DMS53 (cell line): ENCODE results near the gene MBLAC1.
"Not testable (repeated sequence)": the region's sequence is repeated elsewhere in the genome, so short reads cannot be mapped to it uniquely, and the experiment has no call there.

Source experiments
- DNase-seq: peaks from one replicate; lab custom pipeline; 2025; lab: John Stamatoyannopoulos, UW

Gene MBLAC1

DNA sequence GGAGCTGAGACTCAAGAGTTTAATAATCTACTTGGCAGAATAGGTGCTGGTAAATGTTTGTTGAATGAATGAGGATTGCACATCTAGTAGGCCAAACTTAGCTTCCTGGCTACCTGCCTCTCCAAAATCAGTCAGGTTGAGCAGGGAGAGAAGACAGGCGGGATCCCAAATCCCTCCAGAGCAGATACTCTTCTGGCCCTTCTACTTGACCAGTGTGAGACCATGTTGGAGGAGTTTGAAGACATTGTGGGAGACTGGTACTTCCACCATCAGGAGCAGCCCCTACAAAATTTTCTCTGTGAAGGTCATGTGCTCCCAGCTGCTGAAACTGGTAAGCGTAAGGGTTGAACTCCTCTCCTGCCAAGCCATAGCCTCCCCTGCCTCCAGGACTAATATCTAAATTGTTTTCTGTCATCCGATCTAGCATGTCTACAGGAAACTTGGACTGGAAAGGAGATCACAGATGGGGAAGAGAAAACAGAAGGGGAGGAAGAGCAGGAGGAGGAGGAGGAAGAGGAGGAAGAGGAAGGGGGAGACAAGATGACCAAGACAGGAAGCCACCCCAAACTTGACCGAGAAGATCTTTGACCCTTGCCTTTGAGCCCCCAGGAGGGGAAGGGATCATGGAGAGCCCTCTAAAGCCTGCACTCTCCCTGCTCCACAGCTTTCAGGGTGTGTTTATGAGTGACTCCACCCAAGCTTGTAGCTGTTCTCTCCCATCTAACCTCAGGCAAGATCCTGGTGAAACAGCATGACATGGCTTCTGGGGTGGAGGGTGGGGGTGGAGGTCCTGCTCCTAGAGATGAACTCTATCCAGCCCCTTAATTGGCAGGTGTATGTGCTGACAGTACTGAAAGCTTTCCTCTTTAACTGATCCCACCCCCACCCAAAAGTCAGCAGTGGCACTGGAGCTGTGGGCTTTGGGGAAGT, 2.2 kb upstream of the MBLAC1 start:
- DNase-seq = no peak

DNA sequence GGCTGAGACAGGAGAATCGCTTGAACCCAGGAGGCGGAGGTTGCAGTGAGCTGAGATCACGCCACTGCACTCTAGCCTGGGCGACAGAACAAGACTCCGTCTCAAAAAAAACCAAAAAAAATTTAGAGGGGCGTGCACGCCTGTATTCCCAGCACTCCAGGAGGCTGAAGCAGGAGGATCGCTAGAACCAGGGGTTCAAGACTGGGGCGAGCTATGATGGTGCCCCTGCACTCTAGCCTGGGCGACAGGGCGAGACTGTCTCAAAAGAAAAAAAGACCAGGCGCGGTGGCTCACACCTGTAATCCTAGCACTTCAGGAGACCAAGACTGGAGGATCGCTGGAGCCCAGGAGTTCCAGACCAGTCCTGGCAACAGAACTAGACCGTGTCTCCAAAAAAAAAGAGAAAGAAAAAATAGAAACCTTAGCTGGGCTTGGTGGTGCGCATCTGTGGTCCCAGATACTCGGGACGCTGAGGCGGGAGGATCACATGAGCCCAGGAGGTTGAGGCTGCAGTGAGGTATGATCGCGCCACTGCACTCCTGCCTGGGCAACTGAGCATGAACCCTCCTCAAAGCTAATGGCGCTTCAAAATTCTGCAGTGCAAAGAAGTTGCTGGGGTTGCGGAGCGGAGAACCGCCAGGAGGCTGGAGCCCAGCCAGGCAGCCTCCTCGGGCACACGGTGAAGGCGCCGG, 382 bp upstream of the MBLAC1 start:
- DNase-seq = no peak

DNA sequence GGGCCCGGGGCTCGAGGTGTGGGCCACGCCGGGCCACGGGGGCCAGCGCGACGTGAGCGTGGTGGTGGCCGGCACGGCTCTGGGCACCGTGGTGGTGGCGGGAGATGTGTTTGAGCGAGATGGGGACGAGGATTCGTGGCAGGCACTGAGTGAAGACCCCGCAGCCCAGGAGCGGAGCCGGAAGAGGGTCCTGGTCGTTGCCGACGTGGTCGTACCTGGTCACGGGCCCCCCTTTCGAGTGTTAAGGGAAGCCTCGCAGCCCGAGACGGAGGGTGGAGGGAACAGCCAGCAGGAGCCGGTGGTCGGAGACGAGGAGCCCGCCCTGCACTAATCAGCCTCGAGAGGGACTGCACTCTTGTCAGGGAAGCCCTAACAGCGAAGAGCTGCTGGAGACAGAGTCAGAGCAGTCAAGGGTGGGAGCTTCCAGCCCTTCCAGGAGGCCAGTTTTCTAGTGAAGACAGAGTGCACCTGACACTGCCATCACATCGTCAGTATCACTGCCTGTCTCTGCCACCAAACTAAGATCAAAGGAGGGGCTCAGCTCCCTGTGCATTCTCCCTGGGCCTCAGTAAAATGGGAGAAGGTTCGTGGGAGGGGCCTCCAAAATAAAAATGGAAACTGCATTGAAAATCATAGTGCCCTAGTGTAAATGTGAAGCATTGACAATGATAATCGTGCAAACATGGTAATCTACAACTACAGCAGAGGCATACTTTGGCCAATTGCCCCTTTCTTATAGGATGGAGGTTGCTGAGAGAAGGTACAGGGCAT, 1.3 kb downstream of the MBLAC1 start:
- peak; percentile 75 for DNase-seq

DNA sequence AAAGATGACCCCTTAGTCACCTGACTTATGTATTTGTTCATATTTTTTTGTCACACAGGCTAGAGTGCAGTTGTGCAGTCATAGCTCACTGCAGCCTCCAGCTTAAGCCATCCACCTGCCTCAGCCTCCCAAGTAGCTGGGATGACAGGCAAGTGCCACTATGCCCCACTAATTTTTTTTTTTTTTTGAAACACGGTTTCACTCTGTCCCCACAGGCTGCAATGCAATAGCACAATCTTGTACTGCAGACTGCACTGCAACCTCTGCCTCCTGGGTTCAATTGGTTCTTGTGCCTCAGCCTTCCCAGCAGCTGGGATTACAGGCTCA, 1.8 kb downstream of the MBLAC1 start:
- no peak for DNase-seq

DNA sequence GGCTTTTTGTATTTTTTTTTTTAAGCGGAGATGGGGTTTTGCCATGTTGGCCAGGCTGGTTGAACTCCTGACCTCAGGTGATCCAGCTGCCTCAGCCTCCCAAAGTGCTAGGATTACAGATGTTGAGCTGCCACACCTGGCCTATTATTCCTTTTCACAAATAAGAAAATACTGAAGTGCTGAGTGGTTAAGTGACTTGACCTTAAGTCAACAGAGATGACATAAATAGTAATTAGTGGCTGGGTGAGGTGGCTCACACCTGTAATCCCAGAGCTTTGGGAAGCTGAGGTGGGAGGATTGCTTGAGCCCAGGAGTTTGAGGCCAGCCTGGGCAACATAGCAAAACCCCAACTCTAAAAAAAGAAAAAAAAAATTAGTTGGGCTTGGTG, 3.4 kb downstream of the MBLAC1 start:
- DNase-seq = peak; percentile 94

DNA sequence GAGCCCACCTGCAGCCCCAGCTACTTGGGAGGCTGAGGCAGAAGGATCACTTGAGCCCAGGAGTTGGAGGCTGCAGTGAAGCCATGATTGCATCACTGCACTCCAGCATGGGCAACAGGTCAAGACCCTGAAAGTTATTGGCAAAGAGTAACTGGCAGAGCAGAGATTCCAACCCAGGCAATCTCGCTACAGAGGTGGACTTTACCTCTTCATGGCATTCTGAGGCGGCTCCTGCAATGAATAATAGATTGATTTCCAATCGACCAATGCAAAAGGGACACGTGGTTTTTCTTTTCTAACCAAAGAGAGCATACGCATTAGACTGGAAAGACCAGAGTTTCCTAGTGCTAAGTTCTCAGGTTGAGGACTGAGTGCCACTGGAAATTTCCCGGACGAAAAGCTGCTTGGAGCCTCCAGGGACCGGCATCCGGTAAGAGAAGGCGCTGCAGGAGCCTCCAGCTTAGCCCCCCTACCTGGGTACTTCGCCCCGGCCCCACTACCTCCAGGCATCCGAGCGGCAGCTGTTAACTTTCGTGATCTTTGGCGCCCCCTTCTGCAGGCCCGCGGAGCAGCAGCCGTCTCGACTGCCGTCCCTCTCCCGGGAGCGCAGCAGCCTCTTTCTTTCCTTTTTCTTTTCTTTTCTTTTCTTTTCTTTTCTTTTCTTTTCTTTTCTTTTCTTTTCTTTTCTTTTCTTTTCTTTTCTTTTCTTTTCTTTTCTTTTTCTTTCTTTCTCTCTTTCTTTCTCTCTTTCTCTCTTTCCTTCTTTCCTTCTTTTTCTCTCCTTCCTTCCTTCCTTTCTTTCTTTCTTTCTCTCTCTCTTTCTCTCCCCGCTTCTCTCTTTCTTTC, 4.1 kb downstream of the MBLAC1 start:
- peak; percentile 96 for DNase-seq

DNA sequence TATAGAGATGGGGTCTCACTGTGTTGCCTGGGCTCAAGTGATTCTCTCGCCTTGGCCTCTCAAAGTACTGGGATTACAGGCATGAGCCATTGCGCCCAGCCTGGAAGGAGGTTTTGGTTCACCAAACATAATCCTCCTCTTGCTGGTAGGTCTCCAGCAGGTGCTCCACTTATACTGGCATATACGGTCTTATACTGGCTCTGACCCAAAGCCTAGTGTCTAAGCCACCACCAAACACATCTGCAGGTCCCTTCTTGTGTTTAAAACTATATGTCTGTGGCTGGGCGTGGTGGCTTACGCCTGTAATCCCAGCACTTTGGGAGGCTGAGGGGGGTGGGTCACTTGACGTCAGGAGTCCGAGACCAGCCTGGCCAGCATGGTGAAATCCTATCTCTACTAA, 5.4 kb downstream of the MBLAC1 start:
- peak; percentile 69 for DNase-seq

DNA sequence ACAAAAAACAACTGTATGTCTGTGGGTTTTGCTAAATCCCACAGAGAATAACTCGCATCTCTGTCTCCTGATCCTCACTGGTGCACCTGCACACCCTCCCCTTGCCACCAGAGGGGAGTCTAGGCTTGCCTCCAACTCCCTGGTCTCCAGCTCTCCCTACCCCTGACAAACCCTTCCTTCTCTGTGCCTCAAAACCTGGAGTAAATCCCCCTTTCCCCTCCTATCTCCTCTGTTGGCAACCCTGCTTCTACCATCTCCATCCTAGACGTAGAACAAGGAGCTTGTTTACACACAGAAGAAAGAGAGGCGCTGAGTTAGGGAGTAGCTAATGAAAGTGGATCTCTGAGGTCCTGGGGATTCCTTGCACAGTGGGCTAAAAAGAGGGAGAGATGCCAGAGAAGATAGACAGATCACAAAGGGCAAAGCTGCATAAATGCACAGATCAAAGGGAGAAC, 6.0 kb downstream of the MBLAC1 start:
- DNase-seq = peak; percentile 91

DNA sequence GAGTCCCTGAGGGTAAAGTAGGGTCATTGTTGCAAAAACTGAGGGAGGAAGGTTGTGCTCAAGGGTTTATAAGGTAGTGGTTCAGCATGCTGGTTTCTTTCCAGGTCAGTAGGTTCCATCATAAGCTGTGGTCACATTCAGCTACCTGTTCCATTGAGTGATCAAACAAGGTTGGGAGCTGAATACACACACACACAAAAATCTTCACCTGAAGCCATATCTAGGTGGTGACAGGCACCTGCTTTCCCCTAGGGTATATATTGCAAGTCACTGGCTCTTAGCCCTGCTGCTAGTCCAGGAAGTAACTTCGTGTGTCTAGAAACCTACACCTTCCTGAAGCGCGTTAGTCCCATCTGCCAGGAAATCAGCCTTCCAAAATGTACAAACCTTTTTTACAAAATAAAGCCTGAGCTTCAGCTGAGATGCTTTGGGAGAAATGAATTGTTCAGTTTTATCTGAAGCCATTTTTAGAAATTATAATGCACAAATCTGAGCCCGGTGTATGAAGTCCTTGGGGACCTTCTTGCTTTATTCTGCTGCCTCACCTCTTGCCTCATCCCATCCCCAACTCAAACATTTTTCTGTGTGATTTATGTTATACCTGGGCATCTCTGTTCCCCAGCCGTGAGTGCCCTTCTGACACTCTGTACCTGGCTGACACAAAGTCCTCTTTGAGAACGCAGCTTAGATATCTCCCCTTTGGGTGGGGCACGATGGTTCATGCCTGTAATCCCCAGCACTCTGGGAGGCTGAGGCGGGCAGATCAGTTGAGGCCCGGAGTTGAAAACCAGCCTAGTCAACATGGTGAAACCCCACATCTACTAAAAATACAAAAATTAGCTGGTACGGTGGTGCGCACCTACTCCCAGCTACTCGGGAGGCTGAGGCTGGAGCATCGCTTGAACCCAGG, 11.3 kb downstream of the MBLAC1 start:
- peak; percentile 72 for DNase-seq

DNA sequence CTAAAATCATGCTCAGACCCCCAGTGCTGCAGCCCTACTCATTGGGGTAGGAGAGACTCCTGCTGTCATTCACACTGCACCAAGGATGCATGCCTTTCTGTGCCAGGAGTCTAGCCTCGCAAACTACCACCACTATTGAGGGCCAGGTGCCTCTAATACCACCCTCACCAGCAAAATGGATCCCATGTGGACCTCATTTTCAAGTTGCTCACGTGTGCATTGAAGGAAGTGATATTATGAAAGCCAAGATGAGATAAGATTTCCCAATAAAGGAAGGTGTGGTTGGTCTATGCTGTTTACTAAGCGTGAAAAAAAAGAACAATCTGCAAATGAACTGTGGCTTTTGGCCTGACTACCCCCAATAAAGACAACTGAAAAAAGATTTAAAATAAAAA, 14.8 kb downstream of the MBLAC1 start:
- no peak for DNase-seq

DNA sequence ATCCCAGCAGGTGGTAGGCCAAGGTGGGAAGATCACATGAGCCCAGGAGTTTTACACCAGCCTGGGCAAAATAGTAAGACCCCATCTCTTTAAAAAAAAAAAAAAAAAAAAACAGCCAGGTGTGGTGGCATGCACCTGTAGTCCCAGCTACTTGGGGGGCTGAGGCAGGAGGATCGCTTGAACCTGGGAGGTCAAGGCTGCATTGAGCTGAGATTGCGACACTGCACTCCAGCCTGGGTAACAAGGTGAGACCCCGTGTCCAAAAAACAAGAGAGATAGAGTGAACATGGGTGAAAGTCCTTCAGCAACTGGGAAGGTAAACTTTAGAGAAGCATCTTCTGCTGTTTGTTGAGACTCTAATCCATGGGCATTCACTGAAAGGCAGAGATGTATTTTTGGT, 15.7 kb downstream of the MBLAC1 start:
- DNase-seq = no peak

DNA sequence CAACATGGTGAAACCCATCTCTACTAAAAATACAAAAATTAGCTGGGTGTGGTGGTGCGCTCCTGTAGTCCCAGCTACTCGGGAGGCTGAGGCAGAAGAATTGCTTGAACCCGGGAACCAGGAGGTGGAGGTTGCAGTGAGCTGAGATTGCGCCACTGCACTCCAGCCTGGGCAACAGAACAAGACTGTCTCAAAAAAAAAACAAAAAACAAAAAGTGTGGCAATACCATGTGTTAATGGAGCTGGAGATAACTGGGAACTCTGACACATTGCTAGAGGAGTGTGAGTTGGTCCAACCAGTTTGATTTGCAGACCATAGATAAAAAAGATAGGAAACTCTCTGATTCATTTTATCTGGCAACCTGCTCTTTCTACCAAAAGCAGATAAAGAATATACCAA, 19.6 kb downstream of the MBLAC1 start:
- DNase-seq = not testable (repeated sequence)

DNA sequence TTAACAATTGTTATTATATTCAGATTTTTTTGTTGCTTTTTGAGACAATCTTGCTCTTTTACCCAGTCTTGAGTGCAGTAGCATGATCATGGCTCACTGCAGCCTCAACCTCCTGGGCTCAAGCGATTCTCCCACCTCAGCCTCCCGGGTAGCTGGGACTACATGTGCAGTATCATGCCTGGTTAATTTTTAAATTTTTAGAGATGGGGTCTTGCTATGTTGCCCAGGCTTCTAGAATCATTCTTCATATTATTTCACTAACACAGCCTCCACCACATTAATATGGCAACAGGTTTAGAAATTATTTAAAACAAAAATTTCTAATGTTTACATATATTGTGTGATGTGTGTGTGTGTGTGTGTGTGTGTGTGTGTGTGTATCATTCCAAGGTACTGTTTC, 20.5 kb downstream of the MBLAC1 start:
- no peak for DNase-seq

DNA sequence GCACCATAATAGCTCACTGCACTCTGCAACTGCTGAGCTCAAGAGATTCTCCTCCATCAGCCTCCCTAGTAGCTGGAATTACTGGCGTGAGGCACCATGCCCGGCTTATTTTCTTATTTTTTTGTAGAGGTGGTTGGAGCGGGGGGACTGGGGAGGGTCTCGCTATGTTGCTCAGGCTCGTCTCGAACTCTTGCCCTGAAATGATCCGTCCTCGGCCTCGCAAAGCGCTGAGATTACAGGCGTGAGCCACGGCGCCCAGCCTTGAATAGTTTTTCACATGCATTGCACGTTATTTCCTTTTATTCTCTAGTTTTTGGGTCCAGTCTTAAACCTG, 21.4 kb downstream of the MBLAC1 start:
- DNase-seq = no peak

DNA sequence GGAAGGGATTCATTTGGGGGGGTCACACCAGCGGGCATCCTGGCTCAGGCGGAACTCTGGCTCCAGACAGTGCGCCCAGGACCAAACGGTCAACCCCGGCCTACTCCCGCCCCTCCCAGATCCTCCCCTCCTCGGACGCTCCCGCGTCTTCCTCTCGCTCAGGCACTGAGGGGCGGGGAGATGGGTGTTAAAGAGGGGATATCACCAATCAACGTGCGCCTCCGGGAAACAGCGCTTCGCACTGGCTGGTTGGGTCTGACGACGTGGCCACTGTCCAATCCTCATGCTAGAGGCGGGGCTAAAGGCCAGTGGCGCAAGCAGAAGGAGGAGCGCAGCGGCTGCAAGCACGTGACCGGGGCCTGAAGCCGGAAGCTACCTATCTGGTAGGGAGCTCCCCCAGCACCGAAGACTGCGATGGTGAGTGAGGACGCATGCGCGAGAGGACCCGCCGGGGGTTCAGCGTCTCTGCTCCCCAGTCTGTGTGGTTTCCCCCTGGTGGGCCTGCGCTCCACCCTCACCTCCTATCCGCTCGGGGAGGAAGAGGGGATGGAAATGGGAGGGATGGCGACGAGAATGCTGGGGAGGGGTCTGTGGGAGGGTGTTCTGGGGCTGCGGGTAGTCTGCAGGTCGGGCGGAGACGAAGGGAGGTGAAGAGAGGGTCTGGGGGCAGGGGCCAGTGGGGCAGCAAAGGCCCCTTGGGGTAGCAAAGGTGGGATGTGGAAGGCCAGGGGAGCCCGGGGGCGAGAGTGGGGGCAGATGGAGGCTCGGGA, 22.0 kb downstream of the MBLAC1 start, which contains the start of gene LAMTOR4:
Gene LAMTOR4 (plus strand): TSS at position 360 of the 770 bp plus-strand sequence. CDS start 55 bp downstream, at position 415.
- peak; percentile 100 for DNase-seq

DNA sequence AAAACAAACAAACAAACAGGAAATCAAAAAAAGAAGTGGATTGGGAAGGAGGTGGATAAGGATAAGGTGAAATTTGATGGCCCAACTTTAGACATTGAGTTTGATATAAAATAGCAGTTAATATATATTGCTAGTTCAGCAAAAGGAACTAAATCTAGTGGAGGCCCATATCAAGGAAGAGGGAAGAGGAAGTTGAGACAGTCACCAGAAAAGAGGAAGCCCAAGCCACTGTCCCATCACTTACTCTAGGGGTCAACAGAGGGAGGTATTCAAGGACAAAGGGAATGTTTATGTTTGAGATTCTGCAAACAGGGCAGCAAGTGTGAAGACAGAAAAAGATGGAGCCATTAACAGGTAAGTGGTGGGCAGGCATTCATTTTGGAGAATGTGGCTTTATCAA, 25.6 kb downstream of the MBLAC1 start:
- no peak for DNase-seq

DNA sequence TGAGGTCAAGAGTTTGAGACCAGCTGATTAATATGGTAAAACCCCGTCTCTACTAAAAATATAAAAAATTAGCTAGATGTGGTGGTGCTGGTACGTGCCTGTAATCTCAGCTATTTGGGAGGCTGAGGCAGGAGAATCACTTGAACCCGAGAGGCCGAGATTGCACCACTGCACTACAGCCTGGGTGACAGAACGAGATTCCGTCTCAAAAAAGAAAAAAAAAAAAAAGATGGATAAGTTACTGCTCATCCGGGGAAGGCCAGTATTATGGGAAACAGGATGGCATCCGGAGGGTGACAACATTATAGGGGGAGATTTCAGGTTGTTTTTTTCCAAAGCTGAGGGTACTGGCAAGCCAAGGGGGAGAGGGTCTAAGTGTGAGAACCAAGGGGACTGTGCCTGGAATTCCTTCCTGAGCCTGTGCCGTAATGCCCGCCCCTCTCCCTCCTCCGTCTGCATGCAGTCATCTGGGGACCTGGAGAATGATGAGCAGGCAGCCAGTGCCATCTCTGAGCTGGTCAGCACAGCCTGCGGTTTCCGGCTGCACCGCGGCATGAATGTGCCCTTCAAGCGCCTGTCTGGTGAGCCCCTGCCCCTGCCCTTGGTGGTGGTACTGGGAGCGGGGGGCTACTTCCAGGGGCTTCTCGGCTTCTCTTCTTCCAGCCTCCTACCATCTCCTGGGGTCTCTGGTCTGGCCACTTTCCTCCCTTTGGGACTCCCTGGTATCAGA, 26.3 kb downstream of the MBLAC1 start:
- no peak for DNase-seq

DNA sequence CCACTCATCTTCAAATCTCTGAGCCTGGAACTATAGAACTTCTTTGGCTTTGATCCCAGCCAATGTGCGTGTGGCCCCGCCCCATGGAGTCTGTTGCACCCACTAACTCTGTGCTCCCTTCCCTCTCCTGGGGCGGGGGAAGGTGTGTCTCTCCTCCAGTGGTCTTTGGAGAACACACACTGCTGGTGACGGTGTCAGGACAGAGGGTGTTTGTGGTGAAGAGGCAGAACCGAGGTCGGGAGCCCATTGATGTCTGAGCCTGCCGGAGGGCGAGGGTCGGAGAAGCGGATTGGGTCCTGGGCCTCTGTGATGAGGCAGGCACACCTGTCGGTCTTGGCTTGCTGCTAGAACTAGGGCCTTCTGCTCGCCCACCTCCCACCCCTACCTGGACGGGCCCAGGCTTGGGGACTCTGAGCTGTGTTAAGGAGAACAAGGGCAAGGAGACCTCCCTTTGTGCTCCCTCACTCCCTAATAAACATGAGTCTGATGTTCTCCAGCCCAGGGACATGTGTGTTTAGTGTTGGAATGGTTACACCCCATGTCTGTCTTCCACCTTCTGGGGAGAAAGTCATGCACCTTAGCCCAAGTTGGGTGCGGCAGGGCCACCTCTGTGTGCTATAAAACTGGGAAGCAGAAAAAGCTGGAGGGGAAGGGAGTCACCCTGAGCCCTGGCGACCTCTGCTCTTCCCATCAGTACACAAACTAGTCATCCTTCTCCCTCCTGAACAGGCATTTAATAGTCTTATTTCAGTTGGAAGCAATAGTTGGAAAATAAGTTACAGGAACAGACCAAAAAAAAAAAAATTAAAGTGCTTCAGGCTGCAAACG, 27.2 kb downstream of the MBLAC1 start:
- no peak for DNase-seq
